GM19372 (cell line): ENCODE results near the gene NEK7.

Experiments used
- ATAC-seq: cut with Tn5 transposase; IDR thresholded peaks from one replicate; pipeline ENCODE4 v1.9.1; 2021; ENCODE audit warnings: mild to moderate bottlenecking, low read depth, moderate library complexity; ENCODE audit not compliant: unreplicated experiment

Gene NEK7

DNA sequence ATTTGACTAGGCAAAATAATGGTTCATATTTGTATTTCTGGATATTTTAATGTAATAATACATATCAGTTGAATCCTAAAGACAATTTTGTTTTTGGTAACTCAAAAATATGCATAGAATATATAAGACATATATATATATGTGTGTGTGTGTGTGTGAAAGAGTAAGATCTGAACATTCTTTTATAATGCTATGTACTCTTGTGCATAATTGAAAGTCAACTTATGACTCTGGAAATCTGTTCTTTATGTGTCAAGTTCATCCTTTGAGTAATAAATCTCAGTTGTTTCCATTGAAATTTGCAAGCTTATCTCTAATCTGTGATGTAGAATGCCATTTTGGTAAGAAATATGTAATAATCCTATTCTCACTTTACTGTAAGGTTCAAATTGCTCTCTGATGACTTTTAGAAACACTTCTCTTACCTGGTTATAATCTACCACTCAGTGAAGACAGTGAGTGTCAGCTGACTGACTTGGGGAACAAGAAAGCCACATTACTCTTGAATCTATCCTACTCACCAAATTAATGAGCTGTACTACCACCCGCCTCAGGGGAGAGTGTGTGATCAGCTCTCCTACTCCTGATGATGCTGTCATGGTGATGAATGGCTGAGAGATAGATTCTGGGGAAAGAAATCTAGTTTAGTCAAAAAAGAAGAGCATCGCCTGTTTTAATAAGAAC is 15.0 kb upstream of the NEK7 start:
- ATAC-seq: no peak

DNA sequence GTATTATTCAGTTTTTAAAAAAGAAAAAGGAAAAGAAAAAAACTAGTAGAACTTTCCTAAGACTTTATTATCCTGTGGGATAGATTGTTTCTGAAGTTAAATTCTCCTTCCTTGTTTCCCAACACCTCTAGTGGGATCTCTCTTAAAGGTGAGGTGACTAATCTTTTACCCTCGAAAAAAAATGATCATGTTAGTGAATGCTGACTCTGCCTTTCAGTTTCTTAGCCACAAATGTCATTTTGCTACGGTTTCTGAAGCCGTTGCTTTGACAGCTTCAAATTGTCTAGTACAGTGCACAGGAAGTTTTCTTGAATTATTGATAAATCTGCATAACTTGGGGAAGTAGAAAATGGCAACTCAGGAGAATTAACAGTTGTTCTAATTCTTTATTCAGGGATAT is 13.0 kb upstream of the NEK7 start:
- no peak for ATAC-seq

DNA sequence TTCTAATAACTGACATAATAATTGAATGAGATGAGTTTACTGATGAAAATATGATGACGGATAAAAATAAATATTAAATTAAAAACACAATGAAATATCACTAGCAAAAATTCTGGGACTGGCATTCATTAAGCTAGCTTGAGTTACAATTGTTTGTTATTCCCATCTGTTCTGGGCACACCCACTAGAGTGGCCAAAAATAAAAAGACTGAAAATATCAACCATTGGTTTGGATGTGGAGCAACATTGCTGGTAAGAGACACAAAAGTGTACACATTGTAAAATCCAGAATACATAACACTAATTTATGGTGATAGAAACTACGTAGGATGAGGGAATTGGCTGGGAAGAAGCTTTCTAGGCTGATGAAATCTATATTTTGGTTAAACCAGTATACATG is 9.6 kb upstream of the NEK7 start:
- ATAC-seq: no peak

DNA sequence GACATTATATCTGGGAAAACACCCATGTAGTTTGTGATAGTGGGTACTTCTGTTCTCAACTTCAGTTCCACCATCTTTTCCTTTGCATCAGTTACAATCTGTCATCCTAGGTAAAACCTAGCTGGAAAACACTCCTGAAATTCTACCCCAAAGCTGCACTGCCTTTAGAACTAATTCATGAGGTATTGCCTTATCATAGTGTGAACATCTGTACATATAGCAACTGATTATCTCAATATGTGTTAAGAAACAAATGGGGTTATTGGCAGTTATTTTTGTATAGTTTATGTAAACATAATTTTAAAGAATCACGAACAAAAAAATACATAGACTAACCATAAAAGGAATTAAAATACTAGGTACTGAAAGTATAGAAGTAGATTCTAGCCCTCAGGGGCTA is 6.4 kb upstream of the NEK7 start:
- ATAC-seq: no peak

DNA sequence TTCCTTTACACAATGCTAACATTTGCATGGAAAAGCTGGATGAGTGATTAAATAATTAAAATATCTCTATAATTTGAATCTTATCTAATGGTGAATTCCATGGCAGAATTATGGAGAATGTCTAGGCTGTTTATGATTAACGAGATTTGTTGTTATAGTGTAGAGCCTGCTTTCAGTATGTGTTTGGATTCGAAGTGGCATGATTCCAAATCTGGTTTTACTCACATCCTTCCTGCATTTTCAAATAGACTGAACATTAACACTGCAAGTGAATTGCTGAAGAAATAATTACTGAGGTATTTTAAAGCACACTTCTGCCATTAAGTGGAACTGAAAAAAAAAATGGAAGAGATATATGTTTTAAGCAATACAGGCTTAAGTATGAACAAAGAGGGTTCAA is 5.1 kb upstream of the NEK7 start:
- no peak for ATAC-seq

DNA sequence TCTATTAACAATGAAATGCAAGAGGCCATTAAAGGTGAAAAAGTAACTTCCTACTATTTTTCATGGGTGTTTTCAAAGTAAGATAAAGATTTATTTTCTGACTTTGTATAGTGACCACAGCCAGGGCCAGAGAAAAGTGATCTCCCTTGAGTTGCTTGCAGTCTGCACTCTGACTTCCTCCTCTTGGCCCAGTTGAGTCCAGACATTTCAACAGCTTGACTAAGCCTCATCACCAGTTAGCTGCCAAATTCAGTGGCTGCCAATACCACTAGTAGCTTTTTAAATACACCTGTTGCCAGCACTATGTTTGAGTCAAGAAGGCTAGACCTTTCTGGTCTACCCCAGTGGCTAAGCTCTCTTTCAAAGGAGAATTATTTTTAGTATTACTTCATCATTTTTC is 3.7 kb upstream of the NEK7 start:
- ATAC-seq: no peak

DNA sequence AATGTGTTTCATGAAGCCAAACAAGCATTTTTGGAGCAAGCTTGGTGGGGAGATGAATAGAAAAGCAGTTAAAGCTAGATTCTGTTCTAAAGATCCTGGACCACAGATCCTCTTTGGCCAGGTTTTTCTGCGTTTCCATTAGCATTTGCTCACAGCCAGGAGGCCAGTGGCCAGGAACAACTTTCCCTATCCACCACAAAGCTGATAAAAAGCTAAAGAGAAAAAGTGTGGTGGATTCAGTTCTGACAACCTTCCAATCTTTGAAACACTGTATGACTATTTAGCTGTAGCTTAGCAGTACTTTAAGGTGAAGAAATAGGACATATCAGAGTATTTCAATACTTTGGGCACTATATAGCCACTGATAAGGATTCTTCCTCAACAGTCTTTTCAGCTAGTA is 3.0 kb upstream of the NEK7 start:
- no peak for ATAC-seq

DNA sequence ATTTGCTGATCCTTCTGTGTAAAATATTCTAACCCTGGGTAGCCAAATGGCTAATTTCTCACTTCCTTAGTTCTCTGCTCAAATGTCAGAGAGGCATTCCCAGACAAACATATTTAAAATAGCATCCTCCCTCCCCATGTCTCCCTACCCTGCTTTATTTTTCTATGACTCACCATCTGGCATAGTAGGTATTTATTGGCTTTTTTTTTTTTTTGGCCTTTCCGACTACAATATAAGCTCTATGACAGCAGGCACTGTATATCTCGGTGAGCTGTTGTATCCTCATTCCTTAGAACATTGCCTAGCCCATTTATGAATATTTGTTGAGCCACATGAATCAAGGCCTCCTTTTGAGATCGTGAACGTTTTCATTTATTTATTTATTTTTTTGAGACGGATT is 1.5 kb upstream of the NEK7 start:
- no peak for ATAC-seq

DNA sequence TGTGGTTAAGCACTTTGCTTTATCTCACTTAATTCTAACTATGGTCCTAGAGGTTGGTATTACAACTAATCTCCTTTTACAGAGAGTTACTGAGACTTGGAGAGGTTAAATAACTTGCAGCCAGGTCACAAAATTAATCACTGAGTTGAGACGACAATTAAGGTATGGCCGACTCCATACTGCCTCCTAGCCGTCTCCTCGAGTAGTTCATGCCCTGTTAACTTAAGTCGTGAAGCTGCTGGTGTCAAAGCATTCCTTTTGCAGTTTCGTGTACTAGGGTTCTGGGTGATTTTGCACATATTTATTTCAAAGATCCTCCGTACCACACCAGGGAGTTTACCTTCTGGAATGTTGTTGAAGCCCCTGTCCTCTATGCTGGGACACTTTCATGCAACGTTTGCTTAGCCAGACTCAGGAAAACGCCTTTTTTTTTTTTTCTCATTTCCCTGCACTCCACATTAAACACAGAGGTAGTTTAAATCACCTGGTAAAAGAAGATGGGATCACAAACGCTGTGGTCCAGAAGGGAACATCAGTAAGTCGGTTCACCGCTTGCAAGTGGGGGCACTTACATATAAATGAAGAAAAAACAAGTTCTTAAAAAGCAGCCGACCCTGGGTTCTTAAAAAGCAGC is 570 bp upstream of the NEK7 start:
- peak; percentile 20 for ATAC-seq

DNA sequence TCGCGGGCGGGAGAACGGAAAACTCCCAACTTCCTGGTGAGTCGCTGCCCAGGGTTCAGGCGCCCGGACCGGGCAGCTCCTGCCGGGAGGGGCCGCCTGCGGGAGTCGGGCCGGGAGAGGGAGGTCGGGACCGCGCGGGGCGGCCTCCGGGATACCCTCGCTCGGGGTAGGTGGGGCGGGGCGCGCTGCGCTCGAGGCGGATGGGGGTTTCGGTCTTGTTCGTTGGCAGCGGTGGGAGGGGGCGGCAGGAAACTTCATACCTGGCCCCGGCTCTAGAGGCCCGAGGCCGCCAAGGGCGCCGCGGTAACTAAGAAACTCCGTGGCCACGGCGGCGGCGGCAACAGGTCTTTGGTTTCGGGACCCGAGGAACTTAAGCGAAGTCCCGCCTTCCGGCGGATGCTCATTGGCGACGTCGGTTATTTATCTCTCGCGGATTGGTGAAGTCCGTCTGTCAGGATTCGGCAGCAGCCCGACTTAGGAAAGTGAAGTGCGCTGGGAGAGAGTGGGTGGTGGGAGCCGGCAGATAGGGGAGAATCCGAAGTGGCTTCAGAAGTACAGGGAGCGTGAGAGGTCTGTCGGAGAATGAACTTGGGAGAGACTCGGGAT is 546 bp downstream of the NEK7 start:
- peak; percentile 36 for ATAC-seq

DNA sequence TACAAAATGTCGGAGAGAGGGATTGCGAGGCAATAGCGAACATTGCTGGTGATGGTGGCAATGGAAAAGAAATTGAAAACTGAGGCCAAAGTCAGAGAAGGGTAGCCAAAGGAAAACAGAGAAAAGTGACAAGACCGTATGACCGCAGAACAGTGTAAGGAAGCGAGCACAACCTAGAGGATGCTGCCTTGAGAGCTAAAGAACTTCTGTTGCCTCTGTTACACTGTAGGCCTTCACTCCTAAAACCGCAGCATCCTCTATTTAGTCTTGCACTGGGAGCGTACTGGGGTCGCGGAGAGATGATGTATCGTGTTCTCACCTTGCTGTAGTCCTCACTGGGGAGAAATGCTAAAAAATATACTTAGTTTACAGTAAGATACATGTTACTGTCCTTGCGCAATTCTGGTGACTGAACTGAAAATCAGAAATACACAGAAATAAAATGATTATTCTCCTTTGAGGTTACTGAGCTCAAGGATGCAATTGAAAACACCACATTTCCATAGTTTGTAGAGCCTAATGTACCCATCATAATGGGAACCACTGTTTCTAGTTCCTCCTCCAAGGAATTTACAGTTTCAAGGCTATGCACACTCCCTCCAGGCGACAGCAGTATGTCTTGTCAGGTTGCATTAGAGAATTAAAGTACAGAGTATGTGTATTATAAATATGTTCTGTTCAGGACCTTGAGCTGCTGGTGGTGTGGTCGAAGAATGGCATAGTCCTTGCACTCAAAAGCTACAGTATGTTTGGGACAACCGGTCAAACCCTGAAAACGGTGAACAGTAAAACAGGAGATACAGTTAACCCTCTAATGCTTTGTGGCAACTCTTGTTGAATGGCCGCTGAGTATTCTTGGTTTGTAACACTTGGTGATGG is 1.3 kb downstream of the NEK7 start:
- no peak for ATAC-seq

DNA sequence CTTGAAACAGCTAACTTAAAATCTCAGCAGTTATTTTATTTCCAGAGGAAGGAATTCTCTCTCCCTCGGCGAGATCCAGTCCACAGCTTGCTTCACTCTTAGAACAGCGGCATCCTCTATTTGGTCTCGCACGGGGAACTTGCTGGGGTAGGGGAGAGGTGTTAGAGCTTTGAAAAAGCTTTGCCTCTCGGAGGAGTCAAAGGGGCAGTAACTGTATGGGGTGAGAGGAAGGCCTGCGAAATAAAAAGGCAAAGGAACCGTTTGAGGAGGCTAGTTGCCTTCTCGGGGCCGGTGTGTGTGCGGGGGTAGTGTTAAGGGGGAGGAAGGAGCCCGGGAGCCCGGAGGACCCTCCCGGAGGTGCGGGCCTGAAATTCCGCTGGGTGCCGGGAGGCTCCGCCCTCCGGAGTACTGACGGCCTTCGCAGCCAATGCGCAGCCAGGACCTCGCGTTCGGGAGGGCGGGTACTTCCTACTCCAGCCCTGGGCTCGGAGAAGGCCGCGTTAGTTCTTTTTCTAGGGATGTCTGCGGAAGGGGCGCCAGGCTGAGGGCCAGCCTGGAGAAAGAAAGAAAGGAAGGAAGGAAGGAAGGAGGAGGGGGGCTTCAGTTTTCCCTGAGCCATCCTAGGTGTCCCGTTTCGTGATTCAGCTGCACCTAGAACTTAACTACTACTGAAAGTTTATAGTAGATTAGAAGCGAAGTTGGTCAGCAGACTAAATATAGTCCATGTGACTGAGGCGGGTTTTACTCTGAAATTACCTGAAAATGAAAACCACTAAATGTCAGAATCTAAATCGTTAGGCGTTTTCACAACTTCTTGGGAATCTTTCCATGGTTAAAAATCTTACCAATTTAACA is 2.2 kb downstream of the NEK7 start:
- ATAC-seq: peak; percentile 63

DNA sequence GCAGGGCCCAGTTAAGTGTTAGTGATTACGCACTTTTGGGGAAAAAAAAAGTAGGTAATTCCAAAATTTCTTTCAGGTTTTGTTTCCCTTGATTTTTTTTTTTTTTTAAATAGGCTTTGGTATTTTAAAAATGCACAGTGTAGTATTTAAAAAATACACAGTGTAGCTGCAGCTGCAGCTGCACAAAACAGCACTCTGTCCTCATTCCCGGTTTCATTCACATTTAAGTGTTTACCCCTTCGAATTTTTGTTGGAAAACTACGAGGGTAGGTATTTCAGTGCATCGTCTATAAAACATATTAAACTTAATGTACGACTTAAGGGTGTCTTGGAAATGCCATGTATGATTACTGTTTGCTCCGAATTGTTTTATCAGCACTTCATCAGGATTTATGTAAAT is 3.4 kb downstream of the NEK7 start:
- ATAC-seq: no peak

DNA sequence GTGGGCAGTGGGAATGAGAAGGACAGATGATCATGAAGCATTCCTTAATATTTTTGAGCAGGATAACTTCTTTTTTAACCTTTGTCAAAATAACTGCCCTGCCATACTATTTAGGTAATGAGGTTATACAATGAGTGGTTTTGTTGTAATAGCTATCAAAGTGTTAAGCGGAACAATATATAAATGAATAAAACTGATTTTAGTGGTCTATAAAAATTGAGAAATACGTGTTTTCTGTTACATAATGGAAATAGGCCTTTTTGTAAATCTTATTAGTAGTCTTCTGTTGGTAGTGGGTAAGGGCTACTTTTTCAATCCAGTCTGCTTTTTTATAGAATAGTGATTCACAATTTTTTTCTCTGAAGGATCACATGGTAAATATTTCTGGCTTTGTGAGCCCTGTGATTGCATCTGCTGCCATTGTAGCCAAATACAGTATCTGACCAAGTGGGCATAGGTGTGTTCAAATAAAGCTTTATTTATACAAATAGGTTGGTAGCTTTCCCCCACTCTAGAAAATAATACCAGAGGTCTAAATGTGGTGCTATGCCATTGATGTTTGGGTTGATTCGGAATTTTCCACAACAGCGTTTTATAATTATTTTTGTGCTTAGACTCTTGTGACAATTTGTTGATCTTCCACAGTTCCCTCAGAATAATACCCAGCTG is 4.3 kb downstream of the NEK7 start:
- no peak for ATAC-seq

DNA sequence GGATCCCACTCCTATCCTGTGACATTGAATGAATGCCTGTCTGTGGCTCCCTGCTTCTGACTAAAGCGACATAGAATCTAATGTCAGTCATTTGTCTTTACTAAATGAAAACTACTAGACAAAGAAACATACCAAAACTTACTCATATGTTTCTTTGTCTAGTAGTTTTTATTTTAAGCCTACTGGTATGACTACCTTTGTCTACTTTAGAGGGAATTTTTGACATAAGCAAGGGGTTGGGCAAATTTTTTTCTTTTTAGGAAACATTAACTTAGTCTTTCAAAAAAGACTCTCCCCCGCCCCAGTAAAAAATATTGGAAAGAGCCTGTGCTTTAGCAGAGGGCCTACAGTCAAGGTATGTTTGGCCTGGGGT is 4.9 kb downstream of the NEK7 start:
- ATAC-seq: no peak

DNA sequence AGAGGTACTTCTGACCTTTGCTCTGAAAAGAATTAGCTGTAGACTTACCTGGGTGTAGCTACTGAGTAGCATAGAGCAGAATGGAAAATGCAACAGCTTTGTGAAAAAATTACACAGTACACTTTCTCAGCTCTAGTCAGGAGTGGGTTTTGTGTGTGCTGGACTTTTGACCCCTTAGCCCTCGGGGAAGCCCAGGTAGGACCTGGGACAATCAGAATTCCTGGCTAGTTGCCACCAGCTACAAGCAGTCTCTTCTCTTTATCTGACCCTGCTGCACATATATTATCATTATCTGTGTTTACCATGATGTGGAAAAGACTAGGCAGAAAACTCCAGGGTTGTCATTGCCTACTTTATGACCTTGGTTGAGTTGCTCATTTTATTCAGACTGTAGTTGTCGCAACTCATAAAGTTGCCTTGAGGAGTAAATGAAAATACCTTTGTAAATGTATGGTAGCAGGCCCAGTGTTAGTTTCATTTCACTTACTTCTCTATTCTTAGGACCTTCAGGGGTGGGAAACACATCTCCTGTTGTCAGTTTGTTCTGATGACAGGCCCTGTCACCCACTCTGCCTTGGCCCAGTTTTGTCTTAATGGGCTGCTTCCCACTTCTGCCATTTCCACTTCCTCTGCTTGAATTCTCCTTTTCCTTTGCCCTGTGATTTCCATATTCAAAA is 5.4 kb downstream of the NEK7 start:
- ATAC-seq: peak; percentile 23

DNA sequence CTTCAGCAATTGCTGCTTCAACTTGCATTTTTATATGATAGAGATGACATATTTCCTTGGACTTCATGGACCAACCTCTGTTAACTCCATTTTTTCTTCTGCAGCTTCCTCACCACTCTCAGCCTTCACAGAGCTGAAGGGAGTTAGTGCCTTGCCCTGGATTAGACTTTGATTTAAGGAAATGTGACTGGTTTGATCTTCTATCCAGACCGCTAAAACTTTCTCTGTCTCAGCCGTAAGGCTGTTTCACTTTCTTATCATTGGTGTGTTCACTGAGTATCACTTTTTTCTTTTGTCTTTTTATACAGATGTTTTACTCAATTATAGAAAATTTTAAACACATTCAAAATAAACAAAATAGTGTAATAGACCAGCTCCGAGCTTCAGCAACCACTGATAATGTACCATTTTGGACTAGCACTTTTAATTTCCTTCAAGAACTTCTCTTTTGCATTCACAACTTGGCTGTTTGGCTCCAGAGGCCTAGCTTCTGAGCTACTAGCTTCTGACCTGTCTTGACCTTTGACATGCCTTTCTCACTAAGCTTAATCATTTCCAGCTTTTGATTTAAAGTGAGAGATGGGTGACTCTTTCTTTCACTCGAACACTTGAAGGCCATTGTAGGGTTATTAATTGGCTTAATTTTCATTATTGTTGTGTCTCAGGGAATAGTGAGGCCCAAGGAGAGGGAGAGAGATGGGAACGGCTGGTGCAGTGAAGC is 9.3 kb downstream of the NEK7 start:
- ATAC-seq: peak; percentile 37

DNA sequence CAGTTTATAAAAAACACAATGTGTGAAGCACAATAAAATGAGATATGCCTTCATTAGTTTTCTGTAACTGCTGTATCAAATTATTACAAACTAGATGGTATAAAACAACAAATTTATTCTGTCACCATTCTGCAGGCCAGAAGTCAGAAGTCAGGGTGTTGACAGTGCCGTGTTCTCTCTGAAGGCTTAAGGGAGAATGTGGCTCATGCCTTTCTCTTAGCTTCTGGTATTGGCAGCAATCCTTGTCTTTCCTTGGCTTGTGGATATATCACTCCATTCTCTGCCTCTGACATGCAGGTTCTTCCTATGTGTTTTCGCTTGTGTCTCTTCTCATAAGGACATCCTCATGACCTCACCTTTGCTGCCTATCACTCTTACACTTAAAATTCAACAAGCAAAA is 10.1 kb downstream of the NEK7 start:
- no peak for ATAC-seq
